Urothelium cell line (cell line): ENCODE data around the gene SCN1B.
"Not testable (repeated sequence)": the region's sequence is repeated elsewhere in the genome, so short reads cannot be mapped to it uniquely, and the experiment has no call there.

Experiments used
- DNase-seq: peaks from one replicate; pipeline ENCODE4 v3.0.0; 2011; ENCODE audit warnings: low spot score, mixed read lengths
- FAIRE-seq: peaks from 2 replicates; lab custom pipeline; 2011; peaks lifted over from hg19 to GRCh38; lab: Jason Lieb, UNC

Gene SCN1B

DNA sequence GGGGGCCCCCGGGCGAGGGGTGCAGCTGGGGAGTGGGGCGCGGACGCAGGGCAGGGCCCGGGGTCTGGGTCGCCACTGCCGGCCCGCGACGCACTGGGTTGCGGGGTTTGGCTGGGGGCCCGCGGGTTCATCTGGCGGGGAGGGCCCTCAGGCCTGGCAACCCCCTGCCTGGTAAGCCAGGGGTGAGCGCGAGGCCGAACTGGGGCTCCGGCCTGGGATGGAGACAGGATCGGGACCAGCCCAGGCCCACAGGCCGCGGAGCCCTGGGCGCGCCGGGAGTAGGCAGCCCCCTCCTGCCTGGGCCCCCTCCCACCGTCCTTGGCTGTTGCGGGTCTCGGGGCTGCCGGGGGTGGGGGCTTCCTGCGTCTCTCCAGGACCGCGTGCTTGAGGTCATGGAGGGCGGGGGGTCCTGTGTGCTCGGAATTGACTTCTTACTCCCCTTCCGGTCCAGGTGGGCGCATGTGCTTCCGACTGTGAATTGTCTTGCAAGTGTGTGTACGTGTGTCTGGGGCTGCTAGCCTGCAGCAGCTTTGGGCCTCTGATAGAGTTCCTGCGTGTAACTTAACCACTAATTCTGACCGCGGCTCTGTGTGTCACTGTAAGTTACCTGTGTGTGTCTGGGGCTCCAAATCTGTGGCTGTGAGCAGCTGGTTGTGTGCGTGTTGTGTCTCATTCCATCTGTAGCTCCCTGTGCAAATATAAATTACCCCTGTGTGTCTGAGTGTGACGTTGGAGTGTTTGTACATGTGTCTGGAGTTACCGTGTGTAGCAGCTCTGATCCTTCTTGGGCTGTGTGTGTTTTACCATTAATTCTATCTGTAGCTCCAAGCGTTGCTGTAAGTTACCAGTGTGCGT, 29.4 kb upstream of the SCN1B start:
- FAIRE-seq (no peak), DNase-seq (peak; percentile 31)

DNA sequence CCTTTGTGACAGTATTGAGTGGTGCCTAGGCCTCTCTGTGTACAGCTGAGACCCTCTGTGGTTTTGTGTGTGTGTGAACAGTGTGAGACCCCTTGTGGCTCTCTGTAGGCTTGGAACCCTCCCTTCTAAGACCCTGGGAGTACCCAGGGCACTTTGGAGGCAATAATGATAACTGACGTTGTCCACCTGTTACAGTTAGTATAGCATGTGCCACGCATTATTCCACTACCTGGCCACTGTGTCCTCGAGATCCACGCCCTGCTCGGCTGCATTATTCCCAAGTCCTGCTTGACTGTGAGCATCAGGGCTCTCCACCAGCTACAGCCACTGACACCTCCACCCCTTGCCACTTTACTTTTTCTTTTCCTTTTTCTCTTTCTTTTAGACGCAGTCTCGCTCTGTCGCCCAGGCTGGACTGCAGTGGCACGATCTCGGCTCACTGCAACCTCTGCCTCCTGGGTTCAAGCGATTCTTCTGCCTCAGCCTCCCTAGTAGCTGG, 28.2 kb upstream of the SCN1B start:
- FAIRE-seq = no peak
- no peak for DNase-seq

DNA sequence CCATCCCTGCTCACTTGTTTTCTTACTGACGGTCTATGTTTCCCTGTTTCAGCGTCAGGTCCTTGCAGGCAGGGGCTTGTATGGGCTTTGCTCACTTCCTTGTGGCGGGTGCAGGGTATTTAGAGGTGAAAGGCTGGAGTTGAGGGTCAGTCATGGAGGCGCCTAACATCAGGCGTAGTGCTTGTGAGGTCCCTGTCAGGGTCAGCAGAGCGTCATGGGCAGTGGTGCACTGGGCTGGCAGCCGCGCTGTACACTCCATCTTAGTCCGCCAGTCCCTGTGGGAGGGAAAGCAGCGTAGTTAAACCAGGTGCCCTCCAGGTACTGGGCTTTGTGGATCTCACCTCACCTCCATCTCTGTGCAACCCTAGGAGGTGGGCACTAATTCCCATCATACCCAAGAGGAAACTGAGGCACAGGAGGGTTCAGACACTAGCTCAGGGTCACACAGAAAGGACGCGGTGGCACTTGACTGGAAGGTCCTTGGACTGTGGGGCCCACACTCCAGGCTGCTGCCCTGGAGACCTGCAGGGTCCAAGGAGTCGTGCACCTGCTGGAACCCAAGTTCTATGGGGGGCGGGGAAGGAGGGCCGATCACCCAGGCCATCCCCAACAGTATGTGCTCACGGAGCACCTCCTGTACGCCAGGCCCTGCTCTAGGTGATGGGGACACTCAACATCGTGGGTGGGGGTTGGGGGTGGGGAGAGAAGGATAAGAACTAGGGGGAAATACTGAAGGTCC, 25.6 kb upstream of the SCN1B start:
- no peak for DNase-seq
- no peak for FAIRE-seq

DNA sequence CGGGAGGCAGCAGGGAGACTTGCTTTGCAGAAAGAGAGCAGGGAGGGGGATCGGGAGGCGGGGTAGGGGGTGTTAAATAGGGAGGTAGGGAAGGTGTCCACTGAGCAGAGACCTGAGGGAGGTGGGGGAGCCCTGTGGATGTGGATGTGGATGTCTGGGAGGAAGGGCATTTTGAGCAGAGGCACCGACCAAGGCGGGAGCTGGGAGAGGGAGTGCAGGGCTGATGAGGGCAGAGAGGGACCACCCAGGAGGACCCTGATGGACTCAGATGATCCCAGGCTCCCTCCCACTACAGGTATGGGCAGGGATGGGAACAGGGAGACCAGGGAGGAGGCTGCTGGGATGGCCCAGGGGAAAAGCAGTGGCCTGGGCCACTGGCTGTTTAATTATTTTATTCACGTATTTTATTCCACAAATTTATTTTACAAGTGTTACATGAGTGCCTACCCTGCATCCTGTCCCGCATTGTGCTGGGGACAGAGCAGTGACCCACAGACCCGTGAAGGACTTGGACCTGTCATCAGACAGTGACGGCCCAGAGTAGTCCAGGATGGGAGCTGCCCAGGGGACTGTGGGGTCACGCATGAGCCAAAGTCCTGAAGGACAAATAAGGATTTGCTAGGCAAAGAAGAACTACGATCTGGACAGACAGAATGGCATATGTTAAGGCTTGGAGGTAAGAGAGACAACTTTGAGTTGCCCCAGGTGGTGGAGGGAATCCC, 24.9 kb upstream of the SCN1B start:
- FAIRE-seq = no peak
- no peak for DNase-seq

DNA sequence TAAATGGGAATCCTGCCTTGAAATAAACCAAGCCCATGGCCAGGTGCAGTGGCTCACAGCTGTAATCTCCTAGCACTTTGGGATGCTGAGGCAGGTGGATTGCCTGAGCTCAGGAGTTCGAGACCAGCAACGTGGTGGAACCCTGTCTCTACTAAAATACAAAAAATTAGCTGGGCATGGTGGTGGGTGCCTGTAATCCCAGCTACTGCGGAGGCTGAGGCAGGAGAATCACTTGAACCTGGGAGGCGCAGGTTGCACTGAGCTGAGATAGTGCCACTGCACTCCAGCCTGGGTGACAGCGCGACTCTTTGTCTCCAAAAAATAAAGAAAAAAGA, 24.3 kb upstream of the SCN1B start:
- DNase-seq, FAIRE-seq: not testable (repeated sequence)

DNA sequence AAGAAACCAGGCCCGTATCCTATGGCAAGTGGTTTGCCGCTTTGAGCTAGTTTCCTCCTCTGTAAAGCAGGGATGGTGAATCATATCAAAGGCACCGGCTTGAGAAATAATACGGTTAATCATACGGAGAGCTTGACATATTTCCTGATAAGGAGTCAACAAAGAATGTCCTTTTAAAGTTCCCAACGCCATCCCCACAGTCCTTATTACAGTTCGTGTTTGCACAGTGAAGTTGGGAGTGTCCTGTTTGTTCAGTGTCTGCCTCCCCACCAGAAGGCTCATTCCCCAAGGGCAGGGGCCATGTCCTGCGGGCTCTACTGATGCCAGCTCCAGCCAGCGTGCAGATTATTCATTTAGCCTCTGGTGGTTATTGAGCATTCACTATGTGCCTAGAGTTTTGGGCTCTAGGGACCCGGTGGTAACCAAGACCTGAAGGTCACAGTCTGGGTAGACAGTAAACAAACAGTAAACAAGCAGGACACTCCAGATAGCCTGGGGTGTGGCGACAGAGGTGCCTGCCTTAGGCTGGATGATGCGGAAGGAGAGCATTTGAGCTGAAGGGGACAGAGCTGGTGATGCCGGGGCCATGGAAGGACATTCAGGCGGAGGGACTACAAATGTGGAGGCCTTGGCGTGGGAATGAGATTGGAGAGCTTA, 23.8 kb upstream of the SCN1B start:
- FAIRE-seq = no peak
- no peak for DNase-seq

DNA sequence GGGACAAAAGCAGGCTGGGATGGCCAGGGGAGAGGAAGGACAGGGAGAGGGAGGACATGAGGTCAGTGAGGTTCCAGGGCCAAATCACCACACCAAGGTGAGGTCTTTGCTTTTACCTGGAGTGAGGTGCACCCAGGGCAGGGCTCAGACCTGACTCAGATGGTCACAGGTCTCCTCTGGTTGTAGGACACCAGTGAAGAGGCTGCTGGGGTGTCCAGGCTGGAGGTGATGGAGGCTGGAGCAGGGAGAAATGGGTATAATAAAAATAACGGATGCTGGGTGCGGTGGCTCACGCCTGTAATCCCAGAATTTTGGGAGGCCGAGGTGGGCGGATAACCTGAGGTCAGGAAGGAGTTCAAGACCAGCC, 23.3 kb upstream of the SCN1B start:
- DNase-seq = no peak
- no peak for FAIRE-seq

GRCh38 chr19:35007427-35007826, 22.8 kb upstream of the SCN1B start:
- not testable (repeated sequence) for DNase-seq, FAIRE-seq

DNA sequence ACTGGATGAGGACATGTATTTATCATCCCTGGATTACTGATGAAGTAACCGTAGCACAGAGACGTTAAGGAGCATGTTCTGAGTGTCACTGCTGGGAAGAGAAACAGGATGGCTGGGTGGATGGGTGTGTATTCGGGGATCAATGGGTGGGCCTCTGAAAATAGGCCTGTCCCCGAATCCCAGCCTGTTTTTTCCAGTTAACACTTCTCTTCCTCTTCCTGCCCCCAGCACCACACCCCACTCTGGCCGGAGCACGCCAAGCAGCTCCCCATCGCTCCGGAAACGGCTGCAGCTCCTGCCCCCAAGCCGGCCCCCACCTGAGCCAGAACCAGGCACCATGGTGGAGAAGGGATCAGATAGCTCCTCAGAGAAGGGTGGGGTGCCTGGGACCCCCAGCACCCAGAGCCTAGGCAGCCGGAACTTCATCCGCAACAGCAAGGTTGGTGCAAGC, 21.4 kb upstream of the SCN1B start:
- no peak for FAIRE-seq
- DNase-seq = no peak

DNA sequence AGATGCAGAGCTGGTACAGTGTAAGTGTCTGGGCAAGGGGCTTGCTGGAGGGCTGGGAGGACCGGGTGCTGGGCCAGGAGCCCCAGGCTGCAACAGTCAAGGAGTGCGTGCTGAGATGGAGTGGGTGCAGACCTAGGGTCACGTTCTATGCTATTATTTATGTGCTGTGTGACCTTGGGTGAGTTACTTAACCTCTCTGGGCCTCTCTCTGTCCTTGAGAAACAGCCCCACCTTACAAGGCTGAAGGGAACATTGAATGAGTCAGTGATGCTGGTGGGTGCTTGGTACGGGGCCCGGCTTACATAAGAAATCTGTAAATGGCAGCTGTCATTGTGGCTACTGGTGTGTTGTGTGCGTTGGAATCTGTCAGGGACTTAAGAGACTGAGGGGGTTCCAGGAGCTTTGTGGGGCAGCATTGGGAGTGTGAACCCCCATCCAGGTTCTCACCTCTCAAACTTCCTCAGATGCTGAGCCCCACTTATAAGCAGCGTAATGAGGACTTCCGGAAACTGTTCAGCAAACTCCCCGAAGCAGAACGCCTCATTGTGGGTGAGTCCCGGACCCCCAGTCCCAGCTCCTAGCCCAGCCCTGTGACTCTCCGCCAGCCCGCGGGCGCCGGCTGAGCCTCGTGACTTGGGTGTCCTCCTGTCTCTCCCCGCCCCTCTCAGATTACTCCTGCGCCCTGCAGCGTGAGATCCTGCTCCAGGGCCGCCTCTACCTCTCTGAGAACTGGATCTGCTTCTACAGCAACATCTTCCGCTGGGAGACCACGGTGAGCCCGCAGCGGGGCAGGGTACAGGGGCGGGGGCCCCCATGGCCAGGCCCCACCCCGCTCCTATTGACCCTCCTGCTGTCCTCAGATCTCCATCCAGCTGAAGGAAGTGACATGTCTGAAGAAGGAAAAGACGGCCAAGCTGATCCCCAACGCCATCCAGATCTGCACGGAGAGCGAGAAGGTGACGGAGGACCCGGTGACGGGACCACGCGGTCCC, 20.6 kb upstream of the SCN1B start:
- no peak for FAIRE-seq
- no peak for DNase-seq

- no peak for DNase-seq
- FAIRE-seq = no peak
These were observed 19.1 kb upstream of the SCN1B start for GRCh38 chr19:35011091-35011689.

DNA sequence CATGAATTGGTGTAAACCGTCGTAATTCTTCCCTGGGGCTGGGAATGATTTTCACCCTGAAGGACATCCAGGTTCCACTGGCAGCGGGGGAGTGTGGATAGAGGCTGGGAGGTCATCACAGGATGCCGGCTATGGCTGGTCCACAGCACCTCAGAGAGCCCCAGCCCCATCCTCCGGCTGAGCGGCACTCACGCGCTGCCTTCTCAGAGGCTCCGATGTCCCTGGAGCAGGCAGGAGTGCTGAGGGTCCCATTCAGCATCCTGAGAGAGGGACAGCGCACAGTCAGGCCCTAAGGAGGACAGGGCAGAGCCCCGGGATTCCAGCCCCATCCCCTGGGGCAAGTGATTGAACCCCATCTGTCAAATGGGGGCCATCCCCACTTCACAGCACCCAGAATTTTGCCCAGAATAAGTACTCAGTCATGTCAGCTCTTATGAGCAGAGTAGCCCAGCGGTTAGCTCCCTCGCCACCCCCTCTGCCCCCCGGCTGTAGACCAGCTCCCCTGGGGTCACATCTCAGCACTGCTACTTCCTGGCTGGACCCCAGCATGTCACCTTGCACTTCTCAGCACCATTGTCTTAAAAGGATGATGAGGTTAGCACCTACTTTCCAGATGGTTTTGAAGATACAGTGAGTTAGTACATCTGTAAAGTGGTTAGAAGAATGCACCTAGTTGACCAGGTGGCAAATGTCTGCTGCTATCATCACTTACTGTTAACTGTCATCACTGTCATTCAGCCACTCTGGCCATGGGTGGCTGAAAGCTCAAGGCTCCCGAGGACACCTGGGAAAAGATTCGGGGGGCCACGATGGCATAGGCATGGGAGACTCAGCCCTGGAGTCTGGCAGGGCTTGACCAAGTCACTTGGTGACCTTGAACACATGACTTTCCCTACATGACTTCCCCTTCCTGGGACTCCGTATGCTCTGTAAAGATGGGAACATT, 18.3 kb upstream of the SCN1B start:
- DNase-seq (no peak), FAIRE-seq (no peak)

- peak; percentile 60 for DNase-seq
- no peak for FAIRE-seq
These were observed 17.0 kb upstream of the SCN1B start for GRCh38 chr19:35013041-35013819.

GRCh38 chr19:35013820-35014754, 16.2 kb upstream of the SCN1B start:
- DNase-seq = no peak
- FAIRE-seq = no peak

DNA sequence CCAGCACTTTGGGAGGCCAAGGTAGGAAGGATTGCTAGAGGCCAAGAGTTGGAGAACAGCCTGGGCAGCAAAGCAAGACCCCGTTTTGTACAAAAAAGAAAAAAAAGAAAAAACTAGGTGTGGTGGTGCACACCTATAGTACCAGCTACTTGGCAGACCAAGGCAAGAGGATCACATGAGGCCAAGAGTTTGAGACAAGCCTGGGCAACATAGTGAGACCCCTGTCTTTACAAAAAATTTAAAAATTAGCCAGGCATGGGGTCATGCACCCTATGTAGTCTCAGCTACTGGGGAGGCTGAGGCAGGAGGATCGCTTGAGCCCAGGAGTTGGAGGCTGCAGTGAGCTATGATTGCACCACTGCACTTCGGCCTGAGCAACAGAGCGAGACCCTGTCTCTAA, 15.5 kb upstream of the SCN1B start:
- DNase-seq, FAIRE-seq: not testable (repeated sequence)

GRCh38 chr19:35015270-35015953, 14.9 kb upstream of the SCN1B start:
- DNase-seq (no peak), FAIRE-seq (peak; percentile 23)
